Smooth muscle cell of bladder (primary cell): ENCODE results near the gene MAP3K4. TPM values are rescaled to one million over a fixed set of nuclear protein-coding genes. Genes with fewer than 3 reads are reported as not detected.

Experiments used
- total RNA-seq: library from RNA; depleted of rRNA; stranded (reverse); fragments of >200 nt; gene quantifications from 2 replicates; pipeline ENCODE4 v1.2.3, GENCODE V29; 2014

The MAP3K4 gene, protein sequence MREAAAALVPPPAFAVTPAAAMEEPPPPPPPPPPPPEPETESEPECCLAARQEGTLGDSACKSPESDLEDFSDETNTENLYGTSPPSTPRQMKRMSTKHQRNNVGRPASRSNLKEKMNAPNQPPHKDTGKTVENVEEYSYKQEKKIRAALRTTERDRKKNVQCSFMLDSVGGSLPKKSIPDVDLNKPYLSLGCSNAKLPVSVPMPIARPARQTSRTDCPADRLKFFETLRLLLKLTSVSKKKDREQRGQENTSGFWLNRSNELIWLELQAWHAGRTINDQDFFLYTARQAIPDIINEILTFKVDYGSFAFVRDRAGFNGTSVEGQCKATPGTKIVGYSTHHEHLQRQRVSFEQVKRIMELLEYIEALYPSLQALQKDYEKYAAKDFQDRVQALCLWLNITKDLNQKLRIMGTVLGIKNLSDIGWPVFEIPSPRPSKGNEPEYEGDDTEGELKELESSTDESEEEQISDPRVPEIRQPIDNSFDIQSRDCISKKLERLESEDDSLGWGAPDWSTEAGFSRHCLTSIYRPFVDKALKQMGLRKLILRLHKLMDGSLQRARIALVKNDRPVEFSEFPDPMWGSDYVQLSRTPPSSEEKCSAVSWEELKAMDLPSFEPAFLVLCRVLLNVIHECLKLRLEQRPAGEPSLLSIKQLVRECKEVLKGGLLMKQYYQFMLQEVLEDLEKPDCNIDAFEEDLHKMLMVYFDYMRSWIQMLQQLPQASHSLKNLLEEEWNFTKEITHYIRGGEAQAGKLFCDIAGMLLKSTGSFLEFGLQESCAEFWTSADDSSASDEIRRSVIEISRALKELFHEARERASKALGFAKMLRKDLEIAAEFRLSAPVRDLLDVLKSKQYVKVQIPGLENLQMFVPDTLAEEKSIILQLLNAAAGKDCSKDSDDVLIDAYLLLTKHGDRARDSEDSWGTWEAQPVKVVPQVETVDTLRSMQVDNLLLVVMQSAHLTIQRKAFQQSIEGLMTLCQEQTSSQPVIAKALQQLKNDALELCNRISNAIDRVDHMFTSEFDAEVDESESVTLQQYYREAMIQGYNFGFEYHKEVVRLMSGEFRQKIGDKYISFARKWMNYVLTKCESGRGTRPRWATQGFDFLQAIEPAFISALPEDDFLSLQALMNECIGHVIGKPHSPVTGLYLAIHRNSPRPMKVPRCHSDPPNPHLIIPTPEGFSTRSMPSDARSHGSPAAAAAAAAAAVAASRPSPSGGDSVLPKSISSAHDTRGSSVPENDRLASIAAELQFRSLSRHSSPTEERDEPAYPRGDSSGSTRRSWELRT (N-terminal part only)
- total RNA-seq = 38.1 and 38.3 TPM in 2 replicates

DNA sequence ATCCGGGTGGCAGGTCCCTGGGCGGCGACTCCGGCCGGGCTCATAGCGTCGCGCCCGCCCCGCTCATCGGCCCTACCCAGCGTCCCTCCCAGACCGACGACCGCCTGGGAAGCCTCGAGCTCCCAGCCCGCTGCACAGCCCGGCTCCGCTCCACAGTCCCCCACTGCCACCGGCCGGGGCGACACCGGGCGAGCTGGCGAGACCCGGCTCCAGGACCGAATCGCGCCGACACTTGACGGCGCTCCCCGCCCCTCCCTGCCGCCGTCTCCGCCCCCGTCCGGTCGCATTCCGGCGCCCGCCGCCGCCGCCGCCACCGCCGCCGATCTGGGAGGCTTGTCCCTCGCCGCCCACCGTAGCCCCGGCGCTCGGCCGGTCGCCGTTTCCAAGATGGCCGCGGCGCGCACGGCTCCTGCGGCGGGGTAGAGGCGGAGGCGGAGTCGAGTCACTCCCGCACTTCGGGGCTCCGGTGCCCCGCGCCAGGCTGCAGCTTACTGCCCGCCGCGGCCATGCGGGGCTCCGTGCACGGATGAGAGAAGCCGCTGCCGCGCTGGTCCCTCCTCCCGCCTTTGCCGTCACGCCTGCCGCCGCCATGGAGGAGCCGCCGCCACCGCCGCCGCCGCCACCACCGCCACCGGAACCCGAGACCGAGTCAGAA is at the start of gene MAP3K4:
Gene MAP3K4 (plus strand): TSS at position 364 of the 655 bp plus-strand sequence. CDS start 163 bp downstream, at position 527.

